Spleen (tissue), 11 donors: ENCODE results near the gene GPR18. TPM values are rescaled to one million over a fixed set of nuclear protein-coding genes. Genes with fewer than 3 reads are reported as not detected.

Experiments used
- DNase-seq: peaks from one replicate; pipeline ENCODE4 v3.0.0-alpha.2; 2020
- H3K27ac ChIP-seq, 8 donors: fragments of 200-600 bp; sonication (generic) in 7 of 8; 1 replicate in 4 of 8; 2 replicates in 4 of 8; pipeline versions ENCODE4 v1.5.0 to v1.8.0; 2016 to 2021; ENCODE audit warnings: inconsistent platforms in 4 of 8, mild to moderate bottlenecking in 4 of 8, moderate library complexity in 1 of 8
- H3K27me3 ChIP-seq, 7 donors: fragments of 200-600 bp; sonication (generic) in 6 of 7; replicated peaks in 1 of 7; 1 replicate in 4 of 7; 2 replicates in 3 of 7; pipeline versions ENCODE4 v1.5.0 to v1.8.0; 2016 to 2021; ENCODE audit warnings: inconsistent platforms in 3 of 7, mild to moderate bottlenecking in 1 of 7
- H3K36me3 ChIP-seq, 6 donors: fragments of 200-600 bp; sonication (generic) in 5 of 6; 1 replicate in 4 of 6; 2 replicates in 2 of 6; pipeline versions ENCODE4 v1.5.0 to v1.8.0; 2016 to 2021; ENCODE audit warnings: inconsistent platforms in 2 of 6
- H3K4me1 ChIP-seq, 6 donors: fragments of 200-600 bp; sonication (generic) in 5 of 6; 1 replicate in 3 of 6; 2 replicates in 3 of 6; pipeline versions ENCODE4 v1.5.0 to v1.8.0; 2016 to 2021; ENCODE audit warnings: inconsistent platforms in 3 of 6
- H3K4me3 ChIP-seq, 8 donors: fragments of 200-600 bp; sonication (generic) in 7 of 8; 1 replicate in 4 of 8; 2 replicates in 4 of 8; pipeline versions ENCODE4 v1.5.0 to v1.8.0; 2016 to 2021; ENCODE audit warnings: inconsistent platforms in 4 of 8, mild to moderate bottlenecking in 4 of 8, moderate library complexity in 2 of 8
- H3K9me3 ChIP-seq, 8 donors: fragments of 200-600 bp; sonication (generic) in 7 of 8; 1 replicate in 4 of 8; 2 replicates in 4 of 8; pipeline versions ENCODE4 v1.5.0 to v1.8.0; 2016 to 2021; ENCODE audit warnings: inconsistent platforms in 4 of 8
- POLR2A ChIP-seq, 3 donors: fragments of 450-650 bp; IDR thresholded peaks; one replicate each; pipeline ENCODE4 v1.5.1; 2017; ENCODE audit warnings: antibody characterized with exemption in 3 of 3, mild to moderate bottlenecking in 1 of 3
- POLR2AphosphoS5 ChIP-seq, 3 donors: sonication (generic); formaldehyde crosslinking; IDR thresholded peaks; one replicate each; pipeline ENCODE4 v1.5.1; 2017; ENCODE audit warnings: antibody characterized with exemption in 3 of 3
- WGBS, 5 donors: extraction: QIAGEN DNeasy Blood & Tissue Kit in 3 of 5; methylation state at CpG; one replicate each; pipeline versions ENCODE4 v1.1.5 to v1.1.7; 2013 to 2018; 5-methylcytosine and 5-hydroxymethylcytosine counted together
- intact Hi-C: fragments of 100-400 bp; cut with DNase I; formaldehyde crosslinking; loops from one replicate; pipeline ENCODE4 v1.15.0; 2023; ENCODE audit warnings: low total_unique reads
- polyA plus RNA-seq, 3 donors: library from polyadenylated mRNA; stranded (reverse); fragments of 200-250 nt; gene quantifications; one replicate each; pipeline ENCODE4 v1.2.1, GENCODE V29; 2013
- total RNA-seq, 7 donors: library from RNA; depleted of rRNA in 3 of 7; stranded (reverse); fragments of >200 nt in 3 of 7; fragmentation: NEBNext Ultra II Directional in 4 of 7; extraction: Animal tissue kit (Norgen Biotek cat#: 25700) in 4 of 7; gene quantifications; one replicate each; pipeline versions ENCODE4 v1.1.0 to v1.2.1, GENCODE V29; 2016 to 2021
- TF ChIP-seq, protein P1 (sequence below), 11 experiments: fragments of 200-600 bp in 7 of 11; fragments of 450-650 bp in 4 of 11; sonication (generic) in 4 of 11; IDR thresholded peaks in 8 of 11; conservative IDR thresholded peaks in 3 of 11; 1 replicate in 7 of 11; 2 replicates in 4 of 11; pipeline versions ENCODE4 v1.4.0 to v1.8.0; 2016 to 2021; ENCODE audit warnings: antibody characterized with exemption in 11 of 11, inconsistent platforms in 4 of 11, mild to moderate bottlenecking in 1 of 11
- donor health status: healthy with polysubstance abuse.
- donor health status: DM: no; HTN: no; CAD: no; lungs with moderate emphysema.
- donor health status: DM: no; HTN: no; CAD: no.
- donor health status: Bipolar disorder and iron deficiency.
- donor health status: healthy.
- donor health status: DM: no; HTN: no; CAD: no.
- donor health status: DM: yes; HTN: yes; CAD: no.

The GPR18 gene
- total and polyA plus RNA-seq, 10 donors, result 9.6 to 33.9 (median 16.8) TPM

DNA sequence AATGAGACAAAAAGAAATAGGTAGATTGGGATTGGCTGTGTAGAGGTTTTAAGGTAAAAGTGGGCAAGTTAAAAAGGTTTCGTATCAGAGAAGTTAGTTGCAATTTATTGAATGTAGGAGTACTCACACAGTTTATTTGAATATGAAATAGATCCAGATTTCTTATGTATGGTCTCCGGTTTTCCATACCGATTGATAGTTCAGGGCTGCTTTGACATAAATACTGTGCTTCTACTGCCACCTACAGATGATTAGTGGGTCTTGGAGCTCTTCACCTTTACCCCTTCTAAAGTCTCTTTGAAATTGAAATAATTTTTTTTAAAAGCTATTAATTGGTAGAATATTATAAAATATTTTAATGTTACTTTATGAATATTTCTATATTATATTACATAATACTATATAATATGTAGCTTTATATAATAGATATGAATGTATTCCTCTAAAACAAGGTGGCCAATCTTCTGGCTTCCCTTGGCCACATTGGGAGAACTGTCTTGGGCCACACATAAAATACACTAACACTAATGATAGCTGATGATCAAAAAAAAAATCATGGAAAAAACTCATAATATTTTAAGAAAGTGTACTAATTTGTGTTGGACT, 7.7 kb upstream of the GPR18 start:
- TF ChIP-seq POLR2AphosphoS5 (IDR thresholded peaks at IDR 0.05), result no peak
- TF ChIP-seq, protein P1, sequence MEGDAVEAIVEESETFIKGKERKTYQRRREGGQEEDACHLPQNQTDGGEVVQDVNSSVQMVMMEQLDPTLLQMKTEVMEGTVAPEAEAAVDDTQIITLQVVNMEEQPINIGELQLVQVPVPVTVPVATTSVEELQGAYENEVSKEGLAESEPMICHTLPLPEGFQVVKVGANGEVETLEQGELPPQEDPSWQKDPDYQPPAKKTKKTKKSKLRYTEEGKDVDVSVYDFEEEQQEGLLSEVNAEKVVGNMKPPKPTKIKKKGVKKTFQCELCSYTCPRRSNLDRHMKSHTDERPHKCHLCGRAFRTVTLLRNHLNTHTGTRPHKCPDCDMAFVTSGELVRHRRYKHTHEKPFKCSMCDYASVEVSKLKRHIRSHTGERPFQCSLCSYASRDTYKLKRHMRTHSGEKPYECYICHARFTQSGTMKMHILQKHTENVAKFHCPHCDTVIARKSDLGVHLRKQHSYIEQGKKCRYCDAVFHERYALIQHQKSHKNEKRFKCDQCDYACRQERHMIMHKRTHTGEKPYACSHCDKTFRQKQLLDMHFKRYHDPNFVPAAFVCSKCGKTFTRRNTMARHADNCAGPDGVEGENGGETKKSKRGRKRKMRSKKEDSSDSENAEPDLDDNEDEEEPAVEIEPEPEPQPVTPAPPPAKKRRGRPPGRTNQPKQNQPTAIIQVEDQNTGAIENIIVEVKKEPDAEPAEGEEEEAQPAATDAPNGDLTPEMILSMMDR (IDR thresholded peaks at IDR 0.05 in 8 of 11, conservative IDR thresholded peaks at IDR 0.05 in 3 of 11), result peak; percentile 50 to 83 (median 70)
- intact Hi-C loops, result loop anchor here (5.0 kb wide), 2 partner anchors 69 to 89 kb away; no protein-coding TSS in a partner anchor
- peaks cover 8 to 78% (median 54%) of the 10 kb centered on the region in 6 donors for H3K4me1 ChIP-seq
- H3K9me3 ChIP-seq, result no peaks in the 10 kb centered on the region
- no peak overlapping the region for H3K4me3 ChIP-seq
- 27 to 38% (median 38%) methylated on average over 3 of the region's 3 CpGs for WGBS, 5 donors
- H3K27ac ChIP-seq, result no peak overlapping the region
- no peak for DNase-seq
- peaks cover 0 to 16% (median 8%) of the 10 kb centered on the region in 6 donors for H3K36me3 ChIP-seq
- H3K27me3 ChIP-seq, result no peaks in the 10 kb centered on the region

DNA sequence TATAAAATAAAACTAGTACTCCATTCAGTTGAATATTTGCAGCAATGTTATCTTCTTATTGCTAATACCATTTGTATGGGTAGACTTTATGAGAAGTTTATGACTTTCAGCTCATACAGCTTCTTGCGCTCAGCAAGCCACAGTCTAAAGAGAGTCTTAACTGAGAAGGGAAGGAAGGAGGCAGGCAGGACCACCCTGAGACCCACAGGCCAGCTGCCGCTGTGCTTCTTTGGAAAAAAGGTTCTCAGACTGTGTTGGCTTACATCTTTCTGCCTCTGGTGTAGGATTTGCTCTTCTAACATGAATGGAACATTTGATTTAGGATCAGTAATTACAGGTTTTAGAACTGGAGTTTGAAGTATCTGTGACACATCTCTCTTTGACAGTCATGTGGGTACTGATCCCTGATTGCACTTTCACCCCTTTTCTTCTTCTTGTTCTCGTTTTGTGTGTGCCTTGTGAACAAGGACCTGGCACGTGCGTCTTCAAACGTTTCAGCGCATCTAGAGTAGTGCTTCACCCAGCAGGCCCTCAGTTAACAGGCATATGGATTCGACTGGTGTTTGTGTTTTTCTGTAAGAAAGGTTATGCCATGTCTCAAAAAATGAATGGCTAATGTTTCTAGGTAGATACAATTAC, 7.1 kb upstream of the GPR18 start:
- Histone ChIP-seq H3K4me3 (no peak overlapping the region), H3K27me3 (no peaks in the 10 kb centered on the region), H3K4me1 (peaks cover 9 to 78% (median 54%) of the 10 kb centered on the region in 6 donors), H3K27ac (peak overlapping the region in 3 of 8 donors; percentile 11 to 31 (median 20)), H3K36me3 (peaks cover 0 to 16% (median 8%) of the 10 kb centered on the region in 6 donors), H3K9me3 (no peaks in the 10 kb centered on the region)
- DNase-seq, result no peak
- intact Hi-C loops, result loop anchor here (5.0 kb wide), 2 partner anchors 68 to 88 kb away; no protein-coding TSS in a partner anchor
- TF ChIP-seq, protein P1 (IDR thresholded peaks at IDR 0.05 in 8 of 11, conservative IDR thresholded peaks at IDR 0.05 in 3 of 11), result no peak
- TF ChIP-seq POLR2A (IDR thresholded peaks at IDR 0.05) (no peak), POLR2AphosphoS5 (IDR thresholded peaks at IDR 0.05) (no peak)
- 73 to 81% (median 80%) methylated on average over 8 of the region's 8 CpGs for WGBS, 5 donors

DNA sequence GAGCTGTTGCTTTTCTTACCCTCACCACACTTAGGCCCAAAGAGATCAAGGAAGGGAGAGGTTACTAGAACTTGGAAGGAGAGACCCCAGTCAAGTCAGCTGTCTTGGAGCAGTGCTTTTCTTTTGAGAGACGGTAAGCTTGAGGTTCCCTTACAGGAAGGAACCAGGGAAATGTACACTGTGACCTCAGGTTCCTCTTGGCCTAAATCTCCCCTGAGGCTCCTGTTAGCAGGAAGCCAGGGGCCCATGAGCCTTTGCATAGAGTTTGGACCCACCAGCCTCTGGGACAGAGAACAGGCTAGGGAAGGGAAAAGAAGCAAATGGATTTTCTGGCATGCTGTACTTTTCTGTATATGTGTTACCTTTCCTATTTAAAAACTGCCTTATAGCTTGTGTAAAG, 5.9 kb upstream of the GPR18 start:
- Histone ChIP-seq H3K4me1 (peaks cover 19 to 78% (median 55%) of the 10 kb centered on the region in 6 donors), H3K27ac (peak overlapping the region in 5 of 8 donors; percentile 29 to 71 (median 41)), H3K4me3 (no peak overlapping the region), H3K36me3 (peaks cover 0 to 18% (median 8%) of the 10 kb centered on the region in 6 donors), H3K27me3 (no peaks in the 10 kb centered on the region), H3K9me3 (no peaks in the 10 kb centered on the region)
- no peak for DNase-seq
- WGBS, 5 donors, result 0 to 17% (median 7%) methylated on average over 1 of the region's 1 CpG
- TF ChIP-seq POLR2AphosphoS5 (IDR thresholded peaks at IDR 0.05), result peak in 1 of 3 donors; percentile 40
- no peak for TF ChIP-seq POLR2A (IDR thresholded peaks at IDR 0.05)
- intact Hi-C loops, result no loop called here

DNA sequence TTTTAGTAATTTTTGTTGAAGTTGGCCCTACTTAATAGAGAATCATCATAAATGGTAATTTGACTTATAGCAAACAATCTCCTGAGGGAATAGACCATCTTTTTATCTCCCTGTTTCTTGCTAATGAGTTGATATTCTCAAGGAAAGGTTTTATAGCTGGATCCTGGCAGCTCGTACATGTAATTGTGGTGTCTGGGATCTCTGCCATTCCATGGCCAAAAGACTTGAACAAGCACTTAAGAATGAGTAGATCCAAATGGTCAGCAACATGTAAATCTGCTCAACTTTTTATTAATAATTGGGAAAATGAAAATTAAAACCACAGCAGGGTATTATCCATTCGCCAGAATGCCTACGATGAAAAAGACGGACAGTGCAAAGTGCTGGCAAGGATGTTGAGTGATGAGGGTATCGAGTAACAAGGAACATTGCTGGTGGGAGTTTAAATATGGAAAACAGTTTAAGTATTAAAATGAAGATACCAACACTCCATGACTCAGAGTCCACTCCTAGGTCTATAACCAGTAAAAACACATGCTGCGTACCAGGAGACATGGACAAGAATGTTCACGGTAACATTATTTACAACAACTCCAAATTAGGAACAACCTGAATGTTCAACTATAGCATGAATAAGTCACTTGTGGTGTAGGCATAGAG, 5.1 kb upstream of the GPR18 start:
- H3K27ac ChIP-seq, result peak overlapping the region in 4 of 8 donors; percentile 29 to 71 (median 46)
- H3K4me3 ChIP-seq, result no peak overlapping the region
- no peak for DNase-seq
- 78 to 93% (median 88%) methylated on average over 7 of the region's 7 CpGs for WGBS, 5 donors
- intact Hi-C loops, result no loop called here
- peaks cover 0 to 16% (median 8%) of the 10 kb centered on the region in 6 donors for H3K36me3 ChIP-seq
- H3K4me1 ChIP-seq, result peaks cover 24 to 81% (median 62%) of the 10 kb centered on the region in 6 donors
- TF ChIP-seq POLR2AphosphoS5 (IDR thresholded peaks at IDR 0.05) (no peak), POLR2A (IDR thresholded peaks at IDR 0.05) (no peak)
- TF ChIP-seq, protein P1 (IDR thresholded peaks at IDR 0.05 in 8 of 11, conservative IDR thresholded peaks at IDR 0.05 in 3 of 11), result no peak
- H3K27me3 ChIP-seq, result no peaks in the 10 kb centered on the region
- no peaks in the 10 kb centered on the region for H3K9me3 ChIP-seq
